Smooth muscle cell (in vitro differentiated cells): ENCODE results near the gene ARL5C. TPM values are rescaled to one million over a fixed set of nuclear protein-coding genes. Genes with fewer than 3 reads are reported as not detected.

Source experiments
- DNase-seq: peaks from one replicate; lab custom pipeline; 2025; ENCODE audit not compliant: unreplicated experiment; lab: John Stamatoyannopoulos, UW
- H2AFZ ChIP-seq: fragments of 200-600 bp; sonication (generic); 2 replicates; pipeline ENCODE4 v1.6.0; 2016; ENCODE audit warnings: antibody characterized with exemption, low read depth, mild to moderate bottlenecking
- H3F3A ChIP-seq: fragments of 200-600 bp; sonication (generic); 2 replicates; pipeline ENCODE4 v1.6.0; 2017; ENCODE audit warnings: antibody characterized with exemption, low read depth
- H3K27ac ChIP-seq: fragments of 200-600 bp; sonication (generic); 2 replicates; pipeline ENCODE4 v1.5.1; 2016; ENCODE audit warnings: low read depth, mild to moderate bottlenecking
- H3K27me3 ChIP-seq: fragments of 200-600 bp; sonication (generic); 2 replicates; pipeline ENCODE4 v1.6.1; 2016; ENCODE audit warnings: low read depth, mild to moderate bottlenecking
- H3K36me3 ChIP-seq: fragments of 200-600 bp; sonication (generic); 2 replicates; pipeline ENCODE4 v1.5.1; 2016; ENCODE audit warnings: low read depth
- H3K4me1 ChIP-seq: fragments of 200-600 bp; sonication (generic); 2 replicates; pipeline ENCODE4 v1.5.1; 2016; ENCODE audit warnings: low read depth
- H3K4me2 ChIP-seq: fragments of 200-600 bp; sonication (generic); 2 replicates; pipeline ENCODE4 v1.6.0; 2016; ENCODE audit warnings: mild to moderate bottlenecking
- H3K4me3 ChIP-seq: fragments of 200-600 bp; sonication (generic); 2 replicates; pipeline ENCODE4 v1.5.1; 2016; ENCODE audit warnings: mild to moderate bottlenecking
- H3K79me2 ChIP-seq: fragments of 200-600 bp; sonication (generic); 2 replicates; pipeline ENCODE4 v1.6.0; 2016; ENCODE audit warnings: low read depth, mild to moderate bottlenecking
- H3K9ac ChIP-seq: fragments of 200-600 bp; sonication (generic); 2 replicates; pipeline ENCODE4 v1.6.0; 2016; ENCODE audit warnings: low read depth
- H3K9me3 ChIP-seq: fragments of 200-600 bp; sonication (generic); replicated peaks from 2 replicates; pipeline ENCODE4 v1.5.1; 2016; ENCODE audit warnings: low read depth
- H4K20me1 ChIP-seq: fragments of 200-600 bp; sonication (generic); 2 replicates; pipeline ENCODE4 v1.6.0; 2016; ENCODE audit warnings: low read depth
- CTCF ChIP-seq: fragments of 200-600 bp; sonication (generic); IDR thresholded peaks from 2 replicates; pipeline ENCODE4 v1.5.1; 2017; ENCODE audit warnings: borderline replicate concordance, mild to moderate bottlenecking, antibody characterized with exemption; ENCODE audit not compliant: insufficient read depth, poor library complexity, severe bottlenecking
- WGBS: methylation state at CpG from one replicate; pipeline ENCODE4 v1.1.7; 2016; ENCODE audit warnings: low lambda C conversion rate; 5-methylcytosine and 5-hydroxymethylcytosine counted together
- polyA plus RNA-seq: library from polyadenylated mRNA; unstranded; fragments of >200 nt; fragmentation: Nextera tagmentation; extraction: Ambion mirVana; gene quantifications from 2 replicates; pipeline ENCODE4 v1.2.1, GENCODE V29; 2016
- total RNA-seq: library from RNA; depleted of rRNA; stranded (reverse); fragments of >200 nt; gene quantifications from 2 replicates; pipeline ENCODE4 v1.2.3, GENCODE V29; 2014

The ARL5C gene
- total and polyA plus RNA-seq, 2 experiments from 2014 or later: not detected

GRCh38 chr17:39183720-39184119 lies 17.8 kb upstream of the ARL5C start:
- no peaks in the 10 kb centered on the region for H3K27me3 ChIP-seq
- H3K4me1 ChIP-seq: no peaks in the 10 kb centered on the region
- no peak for TF ChIP-seq CTCF
- peaks cover under 1% of the 10 kb centered on the region for H4K20me1 ChIP-seq
- peaks cover 4% of the 10 kb centered on the region for H3K36me3 ChIP-seq
- WGBS: 97% methylated on average over 10 of the region's 10 CpGs
- H3K79me2 ChIP-seq: no peaks in the 10 kb centered on the region
- no peak overlapping the region for H3K27ac ChIP-seq
- no peak overlapping the region for H2AFZ ChIP-seq
- H3F3A ChIP-seq: no peaks in the 10 kb centered on the region
- no peak overlapping the region for H3K4me3 ChIP-seq
- DNase-seq: no peak
- H3K9me3 ChIP-seq: no peaks in the 10 kb centered on the region
- no peak overlapping the region for H3K4me2 ChIP-seq
- no peak overlapping the region for H3K9ac ChIP-seq

GRCh38 chr17:39183045-39183444 lies 17.1 kb upstream of the ARL5C start:
- Histone ChIP-seq H3K27ac (no peak overlapping the region), H4K20me1 (peaks cover 7% of the 10 kb centered on the region), H2AFZ (no peak overlapping the region), H3K4me2 (no peak overlapping the region), H3K36me3 (peaks cover 4% of the 10 kb centered on the region), H3K9ac (no peak overlapping the region), H3K4me3 (no peak overlapping the region), H3K9me3 (no peaks in the 10 kb centered on the region), H3F3A (no peaks in the 10 kb centered on the region), H3K27me3 (no peaks in the 10 kb centered on the region), H3K79me2 (no peaks in the 10 kb centered on the region), H3K4me1 (no peaks in the 10 kb centered on the region)
- TF ChIP-seq CTCF: no peak
- no peak for DNase-seq
- 96% methylated on average over 5 of the region's 5 CpGs for WGBS

DNA sequence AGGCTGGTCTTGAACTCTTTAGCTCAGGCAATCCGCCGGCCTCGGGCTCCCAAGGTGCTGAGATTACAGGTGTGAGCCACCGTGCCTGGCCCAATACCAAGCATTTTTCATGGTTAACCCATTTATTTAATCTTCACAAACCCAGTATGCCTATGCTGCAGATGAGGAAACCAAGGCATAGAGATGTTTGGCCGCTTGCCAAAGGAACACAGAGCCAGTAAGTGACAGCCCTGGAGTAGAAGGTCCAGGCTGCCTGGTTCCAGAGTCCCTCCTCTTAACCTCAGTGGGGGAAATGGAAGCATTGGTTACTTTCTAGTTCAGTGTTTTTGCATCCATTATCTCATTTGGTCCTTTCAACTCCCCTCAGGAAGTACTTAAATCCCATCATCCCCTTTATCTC lies 15.3 kb upstream of the ARL5C start:
- no peak for TF ChIP-seq CTCF
- Histone ChIP-seq H3K9me3 (no peaks in the 10 kb centered on the region), H3K4me3 (no peak overlapping the region), H3K36me3 (peaks cover 4% of the 10 kb centered on the region), H3K4me1 (no peaks in the 10 kb centered on the region), H3K79me2 (no peaks in the 10 kb centered on the region), H3F3A (no peaks in the 10 kb centered on the region), H4K20me1 (peaks cover 12% of the 10 kb centered on the region), H3K27me3 (no peaks in the 10 kb centered on the region), H3K4me2 (no peak overlapping the region), H2AFZ (no peak overlapping the region), H3K27ac (no peak overlapping the region), H3K9ac (no peak overlapping the region)
- DNase-seq: no peak
- WGBS: 97% methylated on average over 5 of the region's 5 CpGs

DNA sequence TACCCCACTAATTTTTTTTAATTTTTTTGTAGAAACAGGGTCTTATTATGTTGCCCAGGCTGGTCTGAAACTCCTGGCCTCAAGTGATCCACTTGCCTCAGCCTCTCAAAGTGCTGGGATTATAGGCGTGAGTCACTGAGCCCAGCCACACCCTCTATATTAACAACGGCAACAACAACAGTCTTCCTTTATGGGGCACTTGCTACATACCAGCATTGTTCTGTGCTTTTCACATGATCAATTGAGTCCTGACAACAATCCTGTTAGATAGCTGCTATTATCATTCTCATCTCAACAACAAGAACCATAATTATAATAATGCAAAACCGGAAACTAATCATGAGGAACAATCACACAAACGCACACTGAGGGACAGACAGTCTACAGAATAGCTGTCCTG lies 12.6 kb upstream of the ARL5C start:
- no peak for TF ChIP-seq CTCF
- Histone ChIP-seq H3K36me3 (peaks cover 4% of the 10 kb centered on the region), H3K4me2 (no peak overlapping the region), H3K9ac (no peak overlapping the region), H3F3A (no peaks in the 10 kb centered on the region), H4K20me1 (peaks cover 12% of the 10 kb centered on the region), H3K27ac (peak overlapping the region; percentile 47), H2AFZ (no peak overlapping the region), H3K27me3 (no peaks in the 10 kb centered on the region), H3K9me3 (no peaks in the 10 kb centered on the region), H3K4me3 (no peak overlapping the region), H3K4me1 (no peaks in the 10 kb centered on the region), H3K79me2 (no peaks in the 10 kb centered on the region)
- WGBS: 54% methylated on average over 4 of the region's 4 CpGs
- DNase-seq: no peak
